Activated CD8-positive, alpha-beta T cell treated with anti-CD3 and anti-CD28 coated beads for 36 hours (primary cell): ENCODE data around the gene EDN2. TPM values are rescaled to one million over a fixed set of nuclear protein-coding genes. Genes with fewer than 3 reads are reported as not detected.

Experiments
- ATAC-seq: fragments of 200-7000 bp; cut with Tn5 transposase; one replicate; pipeline ENCODE4 v1.10.0; 2021; ENCODE audit warnings: mild to moderate bottlenecking, moderate library complexity
- CTCF ChIA-PET: fragments of 350-600 bp; sonication (Branson Sonifier 250); formaldehyde crosslinking; loops from one replicate; lab custom pipeline; 2021; ENCODE audit warnings: antibody characterized with exemption; lab: Charles Lee
- POLR2A ChIA-PET: fragments of 350-600 bp; sonication (Branson Sonifier 250); formaldehyde crosslinking; loops from one replicate; lab custom pipeline; 2021; ENCODE audit warnings: antibody characterized with exemption; lab: Charles Lee
- DNase-seq: peaks from one replicate; pipeline ENCODE4 v3.0.0-alpha.2; 2020
- H3K27ac Mint-ChIP-seq: one replicate; pipeline ENCODE4 v1.8.0; 2021; ENCODE audit warnings: mild to moderate bottlenecking, mixed read lengths
- H3K27me3 Mint-ChIP-seq: one replicate; pipeline ENCODE4 v1.8.0; 2021; ENCODE audit warnings: mixed read lengths
- H3K36me3 Mint-ChIP-seq: one replicate; pipeline ENCODE4 v1.8.0; 2021; ENCODE audit warnings: low read depth, mixed read lengths
- H3K4me1 Mint-ChIP-seq: one replicate; pipeline ENCODE4 v1.8.0; 2021; ENCODE audit warnings: low read depth, mixed read lengths
- H3K4me3 Mint-ChIP-seq: one replicate; pipeline ENCODE4 v1.8.0; 2021; ENCODE audit warnings: mild to moderate bottlenecking, moderate library complexity, mixed read lengths
- H3K9me3 Mint-ChIP-seq: one replicate; pipeline ENCODE4 v1.8.0; 2021; ENCODE audit warnings: mixed read lengths
- CTCF ChIP-seq: fragments of 200-600 bp; IDR thresholded peaks from one replicate; pipeline ENCODE4 v1.8.0; 2022; ENCODE audit warnings: antibody characterized with exemption, mild to moderate bottlenecking
- intact Hi-C: fragments of 100-400 bp; cut with micrococcal nuclease; formaldehyde crosslinking; loops from one replicate; pipeline ENCODE4 v1.10.0; 2022
- total RNA-seq, 2 experiments: library from RNA; stranded (reverse); gene quantifications; one replicate each; pipeline ENCODE4 v1.2.3, GENCODE V29; 2021

EDN2 gene
- total RNA-seq, 2 experiments from 2014 or later: not detected

GRCh38 chr1:41449326-41449921, 35.1 kb downstream of the EDN2 start:
- ChIA-PET CTCF (no interaction called here), POLR2A (no interaction called here)
- H3K4me3 Mint-ChIP-seq: no peak overlapping the region
- no peak for DNase-seq
- no peaks in the 10 kb centered on the region for H3K4me1 Mint-ChIP-seq
- no peak for TF ChIP-seq CTCF
- no peak overlapping the region for H3K27ac Mint-ChIP-seq
- intact Hi-C loops: no loop called here
- no peak for ATAC-seq
- H3K9me3 Mint-ChIP-seq: peaks cover 5% of the 10 kb centered on the region
- H3K36me3 Mint-ChIP-seq: no peaks in the 10 kb centered on the region
- H3K27me3 Mint-ChIP-seq: peaks cover 2% of the 10 kb centered on the region

DNA sequence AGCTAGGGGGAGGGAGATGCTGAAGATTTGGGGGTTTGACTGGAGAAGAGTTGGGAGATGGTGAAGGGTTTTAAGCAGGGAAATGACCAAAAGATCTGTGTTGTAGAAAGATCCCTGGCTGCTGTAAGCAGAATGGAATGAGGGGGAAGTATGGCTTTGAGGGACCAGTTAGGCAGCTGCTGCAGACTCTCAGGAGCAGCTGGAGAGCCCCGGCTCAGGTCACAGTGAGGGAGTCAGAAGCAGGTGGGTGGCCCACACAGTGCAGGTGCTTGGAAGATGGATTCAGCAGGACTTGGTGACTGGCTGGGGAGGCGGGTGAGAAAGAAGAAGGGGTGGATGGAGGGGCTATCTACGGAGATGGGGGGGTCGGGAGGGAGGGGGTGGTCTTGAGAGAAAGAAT, 35.7 kb downstream of the EDN2 start:
- Mint-ChIP-seq H3K4me1 (no peaks in the 10 kb centered on the region), H3K4me3 (no peak overlapping the region), H3K9me3 (peaks cover 8% of the 10 kb centered on the region), H3K27ac (no peak overlapping the region), H3K27me3 (peaks cover 2% of the 10 kb centered on the region), H3K36me3 (no peaks in the 10 kb centered on the region)
- DNase-seq (no peak), ATAC-seq (no peak)
- ChIA-PET POLR2A (no interaction called here), CTCF (no interaction called here)
- intact Hi-C loops: no loop called here
- TF ChIP-seq CTCF: no peak

DNA sequence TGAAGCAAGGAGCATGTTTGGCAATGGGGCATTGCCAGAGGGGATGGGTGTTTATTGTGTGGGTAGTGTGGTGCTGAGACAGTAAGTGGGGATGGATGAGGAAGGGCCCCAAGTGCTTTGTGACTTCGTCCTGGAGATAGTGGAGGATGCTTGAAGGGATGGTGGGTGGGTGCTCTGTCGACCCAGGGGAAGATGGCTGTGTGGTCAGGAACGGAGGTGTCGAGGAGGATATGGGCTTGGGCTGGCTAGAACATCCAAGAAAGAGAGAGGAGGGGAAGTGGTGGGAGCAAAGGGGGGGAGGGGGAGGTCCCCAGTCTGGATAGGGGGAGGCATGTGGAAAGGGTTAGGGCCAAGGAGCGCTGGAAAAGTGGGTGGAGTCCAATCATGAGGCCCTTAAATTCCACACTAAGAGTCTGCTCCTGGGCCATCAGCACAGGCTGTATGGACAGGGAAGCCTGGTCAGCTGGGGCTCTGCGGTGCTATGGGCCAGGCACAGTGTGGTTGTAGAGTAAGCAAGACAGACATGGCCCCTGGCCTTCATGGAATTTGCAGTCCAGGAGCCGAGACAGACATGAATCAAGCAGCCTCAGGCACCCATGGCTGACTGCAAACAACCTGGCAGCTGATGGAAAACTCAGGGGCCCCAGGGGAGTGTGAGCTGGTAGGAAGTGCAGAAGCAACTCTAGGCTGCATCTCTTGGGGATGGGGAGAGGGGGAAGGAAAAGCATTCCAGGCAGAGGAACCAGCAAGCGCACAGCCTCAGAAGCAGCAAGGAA, 36.3 kb downstream of the EDN2 start:
- peaks cover 8% of the 10 kb centered on the region for H3K9me3 Mint-ChIP-seq
- ChIA-PET CTCF (no interaction called here), POLR2A (no interaction called here)
- H3K27ac Mint-ChIP-seq: no peak overlapping the region
- intact Hi-C loops: no loop called here
- no peaks in the 10 kb centered on the region for H3K4me1 Mint-ChIP-seq
- no peak for TF ChIP-seq CTCF
- H3K4me3 Mint-ChIP-seq: no peak overlapping the region
- no peaks in the 10 kb centered on the region for H3K36me3 Mint-ChIP-seq
- H3K27me3 Mint-ChIP-seq: peaks cover 2% of the 10 kb centered on the region
- no peak for ATAC-seq
- DNase-seq: no peak

GRCh38 chr1:41446851-41447610, 37.5 kb downstream of the EDN2 start:
- Mint-ChIP-seq H3K4me3 (no peak overlapping the region), H3K4me1 (no peaks in the 10 kb centered on the region), H3K36me3 (no peaks in the 10 kb centered on the region), H3K27ac (no peak overlapping the region), H3K9me3 (peaks cover 8% of the 10 kb centered on the region), H3K27me3 (peaks cover 2% of the 10 kb centered on the region)
- DNase-seq (no peak), ATAC-seq (no peak)
- intact Hi-C loops: no loop called here
- ChIA-PET CTCF (interaction anchor here (1.7 kb wide), 1 partner anchor 14 kb away, joined by 11 read pairs; no protein-coding TSS in a partner anchor), POLR2A (no interaction called here)
- TF ChIP-seq CTCF: no peak
